ENCODE results near the gene PCGF2. TPM values are rescaled to one million over a fixed set of nuclear protein-coding genes. Genes with fewer than 3 reads are reported as not detected.
A peak's percentile ranks its signal among the peaks of the same experiment; 100 is the strongest.

The PCGF2 gene
- total RNA-seq, 1 donor = 3.3 TPM

- Histone ChIP-seq H3K79me2 (ENCODE audit: insufficient read depth, low read length) (peaks cover 98% of the 10 kb centered on the region), H2AFZ (ENCODE audit: low read length) (no peak overlapping the region), H3K4me2 (ENCODE audit: insufficient read depth, low read length) (no peak overlapping the region), H3K27ac (ENCODE audit: low read depth, low read length) (peak overlapping the region; percentile 82), H3K4me1 (ENCODE audit: insufficient read depth, low read length) (peaks cover 35% of the 10 kb centered on the region), H4K20me1 (ENCODE audit: insufficient read depth, low read length) (peaks cover 74% of the 10 kb centered on the region), H3K9me3 (ENCODE audit: low read depth, low read length) (no peaks in the 10 kb centered on the region), H3K36me3 (ENCODE audit: insufficient read depth, low read length) (peaks cover 31% of the 10 kb centered on the region), H3K27me3 (ENCODE audit: insufficient read depth, low read length) (no peaks in the 10 kb centered on the region), H3K4me3 (ENCODE audit: insufficient read depth, low read length) (no peak overlapping the region)
- DNase-seq (ENCODE audit: insufficient read length, low spot score, missing footprints) = peak; percentile 96
- TF ChIP-seq CTCF (IDR thresholded peaks at IDR 0.05; ENCODE audit: extremely low read depth, low read depth, low read length) = no peak
Observed at GRCh38 chr17:38742411-38743308, 5.5 kb downstream of the PCGF2 start.

- TF ChIP-seq CTCF (IDR thresholded peaks at IDR 0.05; ENCODE audit: extremely low read depth, low read depth, low read length) = no peak
- Histone ChIP-seq H3K36me3 (ENCODE audit: insufficient read depth, low read length) (peaks cover 36% of the 10 kb centered on the region), H2AFZ (ENCODE audit: low read length) (no peak overlapping the region), H3K27ac (ENCODE audit: low read depth, low read length) (peak overlapping the region; percentile 82), H3K27me3 (ENCODE audit: insufficient read depth, low read length) (no peaks in the 10 kb centered on the region), H3K4me1 (ENCODE audit: insufficient read depth, low read length) (peaks cover 35% of the 10 kb centered on the region), H3K79me2 (ENCODE audit: insufficient read depth, low read length) (peaks cover 91% of the 10 kb centered on the region), H3K4me2 (ENCODE audit: insufficient read depth, low read length) (no peak overlapping the region), H4K20me1 (ENCODE audit: insufficient read depth, low read length) (peaks cover 73% of the 10 kb centered on the region), H3K9me3 (ENCODE audit: low read depth, low read length) (no peaks in the 10 kb centered on the region), H3K4me3 (ENCODE audit: insufficient read depth, low read length) (no peak overlapping the region)
- peak; percentile 66 for DNase-seq (ENCODE audit: insufficient read length, low spot score, missing footprints)
Observed at GRCh38 chr17:38741921-38742410, 6.2 kb downstream of the PCGF2 start.

- Histone ChIP-seq H3K36me3 (ENCODE audit: insufficient read depth, low read length) (peaks cover 39% of the 10 kb centered on the region), H3K4me1 (ENCODE audit: insufficient read depth, low read length) (peaks cover 31% of the 10 kb centered on the region), H4K20me1 (ENCODE audit: insufficient read depth, low read length) (peaks cover 68% of the 10 kb centered on the region), H3K4me2 (ENCODE audit: insufficient read depth, low read length) (no peak overlapping the region), H3K9me3 (ENCODE audit: low read depth, low read length) (no peaks in the 10 kb centered on the region), H3K27me3 (ENCODE audit: insufficient read depth, low read length) (no peaks in the 10 kb centered on the region), H3K4me3 (ENCODE audit: insufficient read depth, low read length) (no peak overlapping the region), H2AFZ (ENCODE audit: low read length) (no peak overlapping the region), H3K79me2 (ENCODE audit: insufficient read depth, low read length) (peaks cover 86% of the 10 kb centered on the region), H3K27ac (ENCODE audit: low read depth, low read length) (peak overlapping the region; percentile 82)
- peak; percentile 77 for DNase-seq (ENCODE audit: insufficient read length, low spot score, missing footprints)
- no peak for TF ChIP-seq CTCF (IDR thresholded peaks at IDR 0.05; ENCODE audit: extremely low read depth, low read depth, low read length)
Observed at GRCh38 chr17:38741461-38741860, 6.7 kb downstream of the PCGF2 start.

GRCh38 chr17:38740806-38741205 lies 7.3 kb downstream of the PCGF2 start:
- no peak for TF ChIP-seq CTCF (IDR thresholded peaks at IDR 0.05; ENCODE audit: extremely low read depth, low read depth, low read length)
- Histone ChIP-seq H3K9me3 (ENCODE audit: low read depth, low read length) (no peaks in the 10 kb centered on the region), H4K20me1 (ENCODE audit: insufficient read depth, low read length) (peaks cover 65% of the 10 kb centered on the region), H3K4me3 (ENCODE audit: insufficient read depth, low read length) (no peak overlapping the region), H3K4me2 (ENCODE audit: insufficient read depth, low read length) (no peak overlapping the region), H2AFZ (ENCODE audit: low read length) (no peak overlapping the region), H3K27ac (ENCODE audit: low read depth, low read length) (peak overlapping the region; percentile 82), H3K4me1 (ENCODE audit: insufficient read depth, low read length) (peaks cover 25% of the 10 kb centered on the region), H3K27me3 (ENCODE audit: insufficient read depth, low read length) (no peaks in the 10 kb centered on the region), H3K36me3 (ENCODE audit: insufficient read depth, low read length) (peaks cover 44% of the 10 kb centered on the region), H3K79me2 (ENCODE audit: insufficient read depth, low read length) (peaks cover 80% of the 10 kb centered on the region)
- DNase-seq (ENCODE audit: insufficient read length, low spot score, missing footprints) = peak; percentile 85

Data from osteoblast (primary cell).